GM10266 (cell line): Measurements from ENCODE around the gene ANGEL1.

Experiments
- DNase-seq: peaks from one replicate; pipeline ENCODE4 v3.0.0; 2012; ENCODE audit errors: extremely low spot score
- CTCF ChIP-seq: IDR thresholded peaks from 2 replicates; pipeline ENCODE4 v1.5.1; 2012; ENCODE audit warnings: mild to moderate bottlenecking, low read depth; ENCODE audit not compliant: control insufficient read depth, insufficient read depth; ENCODE audit errors: missing control alignments

The ANGEL1 gene

DNA sequence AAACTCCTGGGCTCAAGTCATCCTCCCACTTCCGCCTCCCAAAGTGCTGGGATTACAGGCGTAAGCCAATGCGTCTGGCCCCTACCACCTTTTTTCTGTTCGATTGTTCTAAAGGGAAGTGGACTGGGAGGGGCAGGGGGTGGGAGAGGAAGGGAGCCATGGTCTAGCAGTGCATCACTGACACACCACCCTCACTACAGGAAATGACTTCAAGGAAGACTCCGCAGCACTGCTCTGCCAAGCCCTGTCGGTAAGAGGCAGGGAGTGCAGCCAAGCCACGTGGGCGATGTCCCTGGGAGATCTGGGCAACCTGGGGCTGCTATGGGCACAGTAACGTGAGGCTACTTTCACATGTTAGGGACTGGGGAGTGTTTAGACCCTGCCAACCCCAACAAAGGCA, 31.5 kb upstream of the ANGEL1 start:
- no peak for DNase-seq
- no peak for TF ChIP-seq CTCF

- TF ChIP-seq CTCF, result no peak
- DNase-seq, result no peak
Measured at GRCh38 chr14:76842414-76842813, 29.7 kb upstream of the ANGEL1 start.

DNA sequence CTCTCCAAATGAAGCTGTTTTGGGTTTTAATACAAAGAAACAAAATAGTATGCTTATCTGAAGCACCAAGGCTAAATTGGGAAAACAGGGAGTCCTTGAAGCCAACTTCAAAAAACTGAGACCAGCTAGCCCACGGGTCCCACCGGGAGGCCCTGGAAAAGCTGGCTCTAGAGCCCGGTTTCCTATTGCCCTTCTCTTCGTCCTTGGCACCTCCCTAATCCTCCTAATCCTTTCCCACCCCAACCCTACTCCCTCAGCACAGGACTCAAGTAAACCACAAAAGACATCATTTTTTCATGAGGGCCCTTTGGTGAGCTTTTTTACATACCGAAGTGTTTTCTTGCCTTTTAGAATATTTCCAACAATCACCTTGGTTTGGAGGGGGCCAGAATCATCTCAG, 24.8 kb upstream of the ANGEL1 start:
- DNase-seq, result no peak
- no peak for TF ChIP-seq CTCF

DNA sequence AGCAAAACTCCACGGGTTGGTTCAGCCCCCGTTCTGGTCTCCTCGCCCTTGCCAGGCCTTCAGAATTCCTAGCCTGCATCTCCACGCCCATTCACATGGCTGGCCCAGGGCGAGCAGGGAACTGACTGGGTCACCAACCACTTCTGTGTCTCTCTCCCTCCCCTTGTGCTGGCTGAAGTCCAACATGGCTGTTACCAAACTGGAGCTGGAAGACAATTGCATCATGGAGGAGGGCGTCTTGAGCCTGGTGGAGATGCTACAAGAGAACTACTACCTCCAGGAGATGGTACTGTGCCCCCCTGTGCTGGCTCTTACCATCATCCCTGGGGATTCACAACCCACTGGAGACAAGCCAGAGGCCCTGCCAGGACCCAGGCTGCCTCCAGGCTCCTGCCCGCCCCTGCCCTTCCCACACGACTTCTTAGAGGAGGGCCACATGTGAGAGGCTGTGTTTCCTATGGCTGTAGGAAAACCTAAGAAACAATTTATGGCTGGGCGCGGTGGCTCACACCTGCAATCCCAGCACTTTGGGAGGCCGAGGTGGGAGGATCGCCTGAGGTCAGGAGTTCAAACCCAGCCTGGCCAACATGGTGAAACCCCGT, 23.4 kb upstream of the ANGEL1 start:
- TF ChIP-seq CTCF, result no peak
- no peak for DNase-seq

GRCh38 chr14:76834241-76834661, 21.6 kb upstream of the ANGEL1 start:
- no peak for TF ChIP-seq CTCF
- no peak for DNase-seq

- DNase-seq, result no peak
- no peak for TF ChIP-seq CTCF
Measured at GRCh38 chr14:76833011-76833410, 20.3 kb upstream of the ANGEL1 start.

DNA sequence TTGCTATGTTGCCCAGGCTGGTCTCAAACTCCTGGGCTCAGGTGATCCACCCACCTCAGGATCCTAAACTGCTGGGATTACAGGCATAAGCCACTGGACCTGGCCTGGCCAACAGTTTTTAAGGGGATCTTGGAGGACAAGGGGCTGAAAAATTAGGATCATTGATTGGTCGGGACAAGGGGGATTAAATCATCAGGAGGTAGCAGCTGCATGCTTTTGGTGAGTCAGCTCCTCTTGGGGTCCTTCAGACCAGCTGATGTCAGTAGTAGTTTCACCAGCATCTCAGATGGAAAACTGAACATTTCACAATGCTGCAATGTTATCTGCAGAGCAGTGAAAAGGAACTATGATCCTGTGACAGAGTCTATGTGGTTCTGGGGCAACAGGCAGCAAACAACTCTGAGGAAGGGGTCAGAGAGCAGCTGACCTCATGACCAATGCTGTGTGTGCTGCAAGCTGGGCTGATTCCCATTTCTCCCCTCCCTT, 19.9 kb upstream of the ANGEL1 start:
- DNase-seq, result no peak
- no peak for TF ChIP-seq CTCF
